ENCODE results near the gene HS2ST1.
A peak's percentile ranks its signal among the peaks of the same experiment; 100 is the strongest.

The HS2ST1 gene

GRCh38 chr1:87117761-87118368, 203.4 kb downstream of the HS2ST1 start:
- no peak for DNase-seq

- DNase-seq = no peak
Measured at GRCh38 chr1:87119541-87120140, 205.2 kb downstream of the HS2ST1 start.

GRCh38 chr1:87120779-87121178, 206.3 kb downstream of the HS2ST1 start:
- DNase-seq = no peak

GRCh38 chr1:87121711-87122163, 207.3 kb downstream of the HS2ST1 start:
- no peak for DNase-seq

GRCh38 chr1:87122243-87122642, 207.8 kb downstream of the HS2ST1 start:
- DNase-seq = no peak

- no peak for DNase-seq
Measured at GRCh38 chr1:87123610-87124009, 209.2 kb downstream of the HS2ST1 start.

GRCh38 chr1:87126886-87127505, 212.6 kb downstream of the HS2ST1 start:
- DNase-seq = no peak

GRCh38 chr1:87127581-87127980, 213.1 kb downstream of the HS2ST1 start:
- DNase-seq = no peak

GRCh38 chr1:87129038-87129437, 214.6 kb downstream of the HS2ST1 start:
- DNase-seq = no peak

- no peak for DNase-seq
Measured at GRCh38 chr1:87129606-87130005, 215.2 kb downstream of the HS2ST1 start.

GRCh38 chr1:87130438-87130837, 216.0 kb downstream of the HS2ST1 start:
- no peak for DNase-seq

GRCh38 chr1:87131809-87132283, 217.4 kb downstream of the HS2ST1 start:
- peak; percentile 34 for DNase-seq

GRCh38 chr1:87132284-87132870, 217.9 kb downstream of the HS2ST1 start:
- DNase-seq = no peak

GRCh38 chr1:87134061-87134460, 219.6 kb downstream of the HS2ST1 start:
- DNase-seq = no peak

- DNase-seq = no peak
Measured at GRCh38 chr1:87134625-87135328, 220.3 kb downstream of the HS2ST1 start.

GRCh38 chr1:87135329-87135712, 220.9 kb downstream of the HS2ST1 start:
- no peak for DNase-seq

GRCh38 chr1:87136607-87137341, 222.3 kb downstream of the HS2ST1 start:
- no peak for DNase-seq

- no peak for DNase-seq
Measured at GRCh38 chr1:87137342-87137739, 222.9 kb downstream of the HS2ST1 start.

GRCh38 chr1:87140831-87141540, 226.6 kb downstream of the HS2ST1 start:
- no peak for DNase-seq

GRCh38 chr1:87141556-87141955, 227.1 kb downstream of the HS2ST1 start:
- peak; percentile 12 for DNase-seq

GRCh38 chr1:87143413-87144135, 229.1 kb downstream of the HS2ST1 start:
- no peak for DNase-seq

All from NCI-H1092 (cell line).